Mesenchymal stem cell (in vitro differentiated cells and primary cell): ENCODE data around the gene SLC7A10.
A peak's percentile ranks its signal among the peaks of the same experiment; 100 is the strongest.

Experiments
- DNase-seq: peaks from one replicate; pipeline ENCODE4 v3.0.0-alpha.2; 2013
- H2AFZ ChIP-seq: one replicate; pipeline ENCODE4 v1.6.1; 2013; ENCODE audit warnings: low read depth, mild to moderate bottlenecking, control low read depth, inconsistent platforms, low read length, moderate library complexity
- H2AK5ac ChIP-seq: 2 replicates; pipeline ENCODE4 v1.6.1; 2013; ENCODE audit warnings: low read length, moderate library complexity, mild to moderate bottlenecking, inconsistent platforms; ENCODE audit not compliant: severe bottlenecking
- H2BK120ac ChIP-seq: one replicate; pipeline ENCODE4 v1.6.1; 2013; ENCODE audit warnings: low read depth, mild to moderate bottlenecking, inconsistent platforms, low read length, moderate library complexity
- H2BK12ac ChIP-seq, 2 experiments: one replicate each; pipeline ENCODE4 v1.6.1; 2013; ENCODE audit warnings: inconsistent platforms in 2 of 2, low read length in 2 of 2, mild to moderate bottlenecking in 2 of 2, moderate library complexity in 2 of 2, control low read depth in 1 of 2
- H2BK15ac ChIP-seq: one replicate; pipeline ENCODE4 v1.6.1; 2013; ENCODE audit warnings: mild to moderate bottlenecking, low read depth, inconsistent platforms; ENCODE audit not compliant: poor library complexity, severe bottlenecking
- H2BK5ac ChIP-seq: 2 replicates; pipeline ENCODE4 v1.6.1; 2013; ENCODE audit warnings: low read depth, mild to moderate bottlenecking, low read length, control low read depth, inconsistent platforms; ENCODE audit not compliant: poor library complexity, severe bottlenecking
- H3K14ac ChIP-seq, 2 experiments: one replicate each; pipeline ENCODE4 v1.6.1; 2013; ENCODE audit warnings: inconsistent platforms in 2 of 2, low read length in 2 of 2, control low read depth in 1 of 2, mild to moderate bottlenecking in 1 of 2, moderate library complexity in 1 of 2
- H3K18ac ChIP-seq, 2 experiments: one replicate each; pipeline ENCODE4 v1.6.1; 2013; ENCODE audit warnings: inconsistent platforms in 2 of 2, low read length in 2 of 2, control low read depth in 1 of 2, low read depth in 1 of 2, mild to moderate bottlenecking in 1 of 2
- H3K23ac ChIP-seq, 2 experiments: one replicate each; pipeline ENCODE4 v1.6.1; 2013; ENCODE audit warnings: inconsistent platforms in 2 of 2, low read length in 2 of 2, mild to moderate bottlenecking in 2 of 2, moderate library complexity in 2 of 2, control low read depth in 1 of 2
- H3K27ac ChIP-seq: 2 replicates; pipeline ENCODE4 v1.5.1; 2013; ENCODE audit warnings: mild to moderate bottlenecking, moderate library complexity, low read length, control low read depth, inconsistent platforms; ENCODE audit not compliant: poor library complexity, severe bottlenecking
- H3K27me3 ChIP-seq, 2 experiments: 2 replicates each; pipeline versions ENCODE4 v1.6.1 to v1.7.0; 2013; ENCODE audit warnings: low read length in 2 of 2, mild to moderate bottlenecking in 2 of 2, moderate library complexity in 2 of 2, control low read depth in 1 of 2, inconsistent platforms in 1 of 2; ENCODE audit not compliant: control insufficient read depth in 1 of 2, insufficient read depth in 1 of 2
- H3K36me3 ChIP-seq, 2 experiments: 2 replicates each; pipeline versions ENCODE4 v1.6.1 to v1.7.0; 2013; ENCODE audit warnings: low read length in 2 of 2, control low read depth in 1 of 2, inconsistent platforms in 1 of 2, low read depth in 1 of 2, mild to moderate bottlenecking in 1 of 2; ENCODE audit not compliant: insufficient read depth in 2 of 2, control insufficient read depth in 1 of 2
- H3K4ac ChIP-seq, 2 experiments: one replicate each; pipeline ENCODE4 v1.6.1; 2013; ENCODE audit warnings: inconsistent platforms in 2 of 2, low read length in 2 of 2, mild to moderate bottlenecking in 2 of 2, moderate library complexity in 2 of 2, control low read depth in 1 of 2, low read depth in 1 of 2
- H3K4me1 ChIP-seq: 2 replicates; pipeline ENCODE4 v1.6.1; 2013; ENCODE audit warnings: low read depth, low read length, control low read depth; ENCODE audit not compliant: control insufficient read depth, insufficient read depth
- H3K4me2 ChIP-seq: 2 replicates; pipeline ENCODE4 v1.6.1; 2013; ENCODE audit warnings: low read length, mild to moderate bottlenecking, inconsistent platforms; ENCODE audit not compliant: poor library complexity, severe bottlenecking
- H3K4me3 ChIP-seq, 2 experiments: 2 replicates each; pipeline versions ENCODE4 v1.5.1 to v1.7.0; 2013; ENCODE audit warnings: low read length in 2 of 2, mild to moderate bottlenecking in 2 of 2, control low read depth in 1 of 2, low read depth in 1 of 2; ENCODE audit not compliant: insufficient read depth in 1 of 2
- H3K79me1 ChIP-seq: replicated peaks from 2 replicates; pipeline ENCODE4 v1.6.1; 2013; ENCODE audit warnings: mild to moderate bottlenecking, control low read depth, low read length, inconsistent platforms; ENCODE audit not compliant: poor library complexity, severe bottlenecking
- H3K9ac ChIP-seq: 2 replicates; pipeline ENCODE4 v1.7.0; 2013; ENCODE audit warnings: mild to moderate bottlenecking, low read length, moderate library complexity
- H3K9me3 ChIP-seq: 2 replicates; pipeline ENCODE4 v1.7.0; 2013; ENCODE audit warnings: mild to moderate bottlenecking, low read length; ENCODE audit not compliant: control insufficient read depth
- H4K8ac ChIP-seq: one replicate; pipeline ENCODE4 v1.6.1; 2013; ENCODE audit warnings: inconsistent platforms, mild to moderate bottlenecking, low read length, moderate library complexity
- H4K91ac ChIP-seq: one replicate; pipeline ENCODE4 v1.6.1; 2013; ENCODE audit warnings: mild to moderate bottlenecking, low read length, inconsistent platforms
- WGBS: methylation state at CpG from one replicate; pipeline ENCODE4 v1.1.7; 2013; ENCODE audit warnings: mixed read lengths; 5-methylcytosine and 5-hydroxymethylcytosine counted together

SLC7A10 gene

DNA sequence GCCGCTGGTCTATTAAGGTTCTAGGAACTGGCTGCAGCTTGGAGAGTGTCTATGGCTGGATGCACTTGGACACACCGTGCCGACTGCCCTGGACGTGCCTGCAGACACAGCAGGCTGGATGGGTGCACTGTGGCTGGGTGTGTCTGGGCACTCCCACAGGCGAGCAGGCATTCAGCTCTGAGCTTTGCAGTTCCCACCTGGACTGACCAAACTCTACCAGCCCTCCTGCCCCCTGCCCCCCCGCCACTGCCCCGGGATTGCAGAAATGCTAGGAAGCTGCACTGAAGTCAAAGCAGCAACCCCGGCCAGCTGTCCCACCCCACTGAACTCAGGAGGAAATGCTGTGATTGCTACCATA lies 38.5 kb downstream of the SLC7A10 start:
- no peak overlapping the region for H3K4ac ChIP-seq
- no peak overlapping the region for H3K9ac ChIP-seq
- whole genome bisulfite sequencing = 80% methylated on average over 7 of the region's 8 CpGs
- no peak overlapping the region for H4K8ac ChIP-seq
- H4K91ac ChIP-seq = peak overlapping the region; percentile 58
- H2BK15ac ChIP-seq = no peak overlapping the region
- no peak overlapping the region for H2BK120ac ChIP-seq
- no peaks in the 10 kb centered on the region for H3K36me3 ChIP-seq
- no peak overlapping the region for H3K27ac ChIP-seq
- no peak overlapping the region for H3K4me2 ChIP-seq
- no peak overlapping the region for H2BK5ac ChIP-seq
- peaks cover 2% of the 10 kb centered on the region for H3K4me1 ChIP-seq
- no peak for DNase-seq
- H3K79me1 ChIP-seq = no peaks in the 10 kb centered on the region
- H3K23ac ChIP-seq = no peak overlapping the region
- no peak overlapping the region for H3K4me3 ChIP-seq
- H3K27me3 ChIP-seq = peaks cover 4 to 22% of the 10 kb centered on the region in 2 experiments
- H2AK5ac ChIP-seq = no peak overlapping the region
- H3K9me3 ChIP-seq = no peaks in the 10 kb centered on the region
- no peak overlapping the region for H2AFZ ChIP-seq
- no peak overlapping the region for H2BK12ac ChIP-seq
- H3K18ac ChIP-seq = no peak overlapping the region
- H3K14ac ChIP-seq = no peak overlapping the region

GRCh38 chr19:33186431-33187182 lies 39.0 kb downstream of the SLC7A10 start:
- H2BK5ac ChIP-seq = no peak overlapping the region
- peaks cover 2% of the 10 kb centered on the region for H3K4me1 ChIP-seq
- no peak overlapping the region for H3K18ac ChIP-seq
- no peak for DNase-seq
- 70% methylated on average over 7 of the region's 11 CpGs for WGBS
- H2BK120ac ChIP-seq = no peak overlapping the region
- H3K27me3 ChIP-seq = peaks cover 4 to 17% of the 10 kb centered on the region in 2 experiments
- H2BK12ac ChIP-seq = no peak overlapping the region
- no peaks in the 10 kb centered on the region for H3K79me1 ChIP-seq
- H4K8ac ChIP-seq = no peak overlapping the region
- H2AFZ ChIP-seq = no peak overlapping the region
- H3K9ac ChIP-seq = no peak overlapping the region
- H3K4me2 ChIP-seq = no peak overlapping the region
- no peak overlapping the region for H3K23ac ChIP-seq
- no peak overlapping the region for H2BK15ac ChIP-seq
- no peaks in the 10 kb centered on the region for H3K9me3 ChIP-seq
- H3K4ac ChIP-seq = no peak overlapping the region
- no peak overlapping the region for H2AK5ac ChIP-seq
- H3K14ac ChIP-seq = no peak overlapping the region
- H3K27ac ChIP-seq = no peak overlapping the region
- H3K36me3 ChIP-seq = no peaks in the 10 kb centered on the region
- no peak overlapping the region for H4K91ac ChIP-seq
- H3K4me3 ChIP-seq = no peak overlapping the region

GRCh38 chr19:33177417-33177979 lies 48.2 kb downstream of the SLC7A10 start:
- Histone ChIP-seq H3K9ac (peak overlapping the region; percentile 90), H3K36me3 (no peaks in the 10 kb centered on the region), H4K91ac (peak overlapping the region; percentile 25), H3K9me3 (no peaks in the 10 kb centered on the region), H2BK15ac (no peak overlapping the region), H2AFZ (peak overlapping the region; percentile 62), H3K4ac (peak overlapping the region in 1 of 2 experiments; percentile 7), H3K18ac (peak overlapping the region; percentile 28 to 54), H2BK120ac (no peak overlapping the region), H3K79me1 (peaks cover 11% of the 10 kb centered on the region), H3K27me3 (peaks cover 0 to 4% of the 10 kb centered on the region in 2 experiments), H3K4me2 (peak overlapping the region; percentile 87), H3K4me1 (peaks cover 32% of the 10 kb centered on the region), H2BK5ac (peak overlapping the region; percentile 5), H4K8ac (no peak overlapping the region), H2AK5ac (no peak overlapping the region), H3K14ac (peak overlapping the region in 1 of 2 experiments; percentile 45), H3K27ac (peak overlapping the region; percentile 50), H3K4me3 (peak overlapping the region; percentile 37 to 92), H3K23ac (peak overlapping the region in 1 of 2 experiments; percentile 57), H2BK12ac (no peak overlapping the region)
- WGBS = 2% methylated on average over 37 of the region's 38 CpGs
- peak; percentile 91 for DNase-seq

DNA sequence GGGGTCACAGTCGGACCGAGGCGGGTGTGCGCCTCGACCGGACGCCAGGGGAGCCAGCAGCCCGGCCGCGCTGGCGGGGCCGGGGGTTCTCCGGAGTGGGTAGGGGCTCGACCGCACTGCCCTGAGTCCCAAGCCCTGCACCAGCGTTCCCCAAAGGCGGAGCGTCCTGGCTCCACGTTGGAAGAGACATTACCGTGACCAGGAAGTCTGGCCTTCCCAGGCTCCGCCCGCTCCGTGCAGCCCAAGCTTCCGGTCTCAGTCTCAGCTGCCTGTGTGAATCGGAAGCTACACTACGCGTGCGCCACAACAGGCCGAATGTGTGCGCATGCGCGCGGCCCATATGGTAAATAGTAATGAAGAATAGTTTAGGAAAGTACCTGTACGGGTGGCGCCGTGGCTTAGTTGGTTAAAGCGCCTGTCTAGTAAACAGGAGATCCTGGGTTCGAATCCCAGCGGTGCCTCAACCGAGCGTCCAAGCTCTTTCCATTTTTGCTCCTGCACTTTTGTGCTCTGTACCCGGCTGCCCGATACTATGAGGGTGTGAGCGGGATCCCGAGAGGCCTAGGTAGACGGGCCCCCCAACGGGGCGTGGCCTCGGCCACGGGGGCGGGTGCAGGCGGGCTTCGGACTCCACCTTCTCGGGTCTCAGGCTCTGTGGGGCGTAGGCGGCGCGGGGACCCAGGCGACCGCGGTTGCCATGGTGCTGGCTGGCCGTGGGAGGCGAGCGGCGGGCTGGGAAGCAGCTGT lies 48.8 kb downstream of the SLC7A10 start:
- no peaks in the 10 kb centered on the region for H3K9me3 ChIP-seq
- H3K9ac ChIP-seq = peak overlapping the region; percentile 90
- H3K23ac ChIP-seq = no peak overlapping the region
- H4K8ac ChIP-seq = peak overlapping the region; percentile 99
- H3K4me2 ChIP-seq = peak overlapping the region; percentile 87
- peaks cover 33% of the 10 kb centered on the region for H3K4me1 ChIP-seq
- under 1% methylated on average over 65 of the region's 65 CpGs for WGBS
- peak overlapping the region; percentile 75 to 92 for H3K4me3 ChIP-seq
- DNase-seq = peak; percentile 99
- peak overlapping the region; percentile 59 to 77 for H3K4ac ChIP-seq
- H3K27me3 ChIP-seq = peaks cover 0 to 4% of the 10 kb centered on the region in 2 experiments
- no peak overlapping the region for H2AK5ac ChIP-seq
- H3K36me3 ChIP-seq = no peaks in the 10 kb centered on the region
- peak overlapping the region; percentile 96 for H2BK120ac ChIP-seq
- H3K18ac ChIP-seq = peak overlapping the region; percentile 84 to 93
- peak overlapping the region; percentile 57 for H2BK15ac ChIP-seq
- H4K91ac ChIP-seq = peak overlapping the region; percentile 88
- peak overlapping the region; percentile 96 for H2BK5ac ChIP-seq
- peaks cover 11% of the 10 kb centered on the region for H3K79me1 ChIP-seq
- no peak overlapping the region for H3K14ac ChIP-seq
- no peak overlapping the region for H2BK12ac ChIP-seq
- H3K27ac ChIP-seq = peak overlapping the region; percentile 53
- peak overlapping the region; percentile 87 for H2AFZ ChIP-seq
